Gastrocnemius medialis (tissue), 4 donors: ENCODE data around the gene NGFR. TPM values are rescaled to one million over a fixed set of nuclear protein-coding genes. Genes with fewer than 3 reads are reported as not detected.

Experiments
- ATAC-seq, 2 donors: fragments of 150-250 bp; one replicate each; pipeline ENCODE4 v1.9.1; 2016
- DNase-seq, 2 donors: peaks; one replicate each; pipeline ENCODE4 v3.0.0-alpha.2; 2019
- H3K27ac ChIP-seq, 4 donors: fragments of 200-600 bp; sonication (generic); 1 replicate in 1 of 4; 2 replicates in 3 of 4; pipeline ENCODE4 v1.5.1; 2016 to 2018; ENCODE audit warnings: mild to moderate bottlenecking in 2 of 4, moderate library complexity in 1 of 4
- H3K27me3 ChIP-seq, 3 donors: fragments of 200-600 bp; sonication (generic) in 2 of 3; 1 replicate in 1 of 3; 2 replicates in 2 of 3; pipeline versions ENCODE4 v1.5.1 to v1.6.0; 2016 to 2019; ENCODE audit warnings: mild to moderate bottlenecking in 1 of 3, moderate library complexity in 1 of 3
- H3K36me3 ChIP-seq, 2 donors: fragments of 200-600 bp; sonication (generic) in 1 of 2; one replicate each; pipeline ENCODE4 v1.5.1; 2017 to 2018
- H3K4me1 ChIP-seq, 2 donors: fragments of 200-600 bp; sonication (generic) in 1 of 2; one replicate each; pipeline ENCODE4 v1.5.1; 2016 to 2017; ENCODE audit warnings: mild to moderate bottlenecking in 2 of 2
- H3K4me3 ChIP-seq, 4 donors: fragments of 200-600 bp; sonication (generic) in 3 of 4; 1 replicate in 1 of 4; 2 replicates in 3 of 4; pipeline ENCODE4 v1.5.1; 2016 to 2019; ENCODE audit warnings: mild to moderate bottlenecking in 2 of 4
- H3K9me3 ChIP-seq, 3 donors: fragments of 200-600 bp; sonication (generic) in 2 of 3; 1 replicate in 1 of 3; 2 replicates in 2 of 3; pipeline ENCODE4 v1.5.1; 2016 to 2019
- POLR2A ChIP-seq, 2 donors: fragments of 450-650 bp; IDR thresholded peaks; one replicate each; pipeline ENCODE4 v1.6.1; 2017; ENCODE audit warnings: antibody characterized with exemption in 2 of 2, mild to moderate bottlenecking in 2 of 2, moderate library complexity in 2 of 2
- in situ Hi-C, 4 donors: fragments of 200-750 bp; cut with MboI; loops; one replicate each; pipeline versions ENCODE4 v1.15.0 to v1.8.0; 2017; ENCODE audit warnings: low sequenced_read_pairs in 4 of 4
- intact Hi-C: fragments of 100-400 bp; cut with DNase I; formaldehyde crosslinking; loops from one replicate; pipeline ENCODE4 v1.15.1; 2023; ENCODE audit warnings: low total_unique reads
- total RNA-seq, 4 donors: library from RNA; depleted of rRNA; stranded (reverse); fragments of >200 nt; gene quantifications; one replicate each; pipeline versions ENCODE4 v1.1.0 to v1.2.3, GENCODE V29; 2016
- TF ChIP-seq, protein P1 (sequence below), 5 experiments: fragments of 450-650 bp in 3 of 5; fragments of 200-600 bp in 2 of 5; sonication (generic) in 2 of 5; IDR thresholded peaks in 4 of 5; conservative IDR thresholded peaks in 1 of 5; 1 replicate in 4 of 5; 2 replicates in 1 of 5; pipeline ENCODE4 v1.5.1; 2016 to 2019; ENCODE audit warnings: antibody characterized with exemption in 5 of 5, mild to moderate bottlenecking in 3 of 5, moderate library complexity in 3 of 5

NGFR gene
- total RNA-seq, 4 donors from 2014 or later, result 0.41 to 3.2 (median 1.0) TPM; not detected in 1

DNA sequence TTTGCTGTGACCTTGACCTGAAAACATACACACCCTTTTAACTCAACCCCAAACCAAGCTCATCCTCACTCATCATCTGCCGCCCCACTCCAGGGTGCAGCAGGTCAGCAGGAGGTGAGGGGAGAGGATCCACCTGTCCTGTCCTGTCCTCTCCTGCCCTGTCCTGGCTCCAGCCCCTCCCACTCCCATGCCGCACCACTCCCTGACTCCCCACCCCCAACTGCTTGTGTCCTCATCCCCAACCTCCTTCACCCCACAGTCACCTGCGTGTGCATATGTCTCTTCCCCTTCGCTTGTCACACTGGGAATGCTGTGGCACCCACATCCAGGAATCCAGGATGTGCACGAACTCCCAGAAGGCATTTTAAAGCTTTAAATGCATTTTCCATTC, 15.6 kb downstream of the NGFR start:
- Histone ChIP-seq H3K36me3 (no peaks in the 10 kb centered on the region), H3K4me1 (peaks cover 12 to 13% of the 10 kb centered on the region in 2 donors)
- intact Hi-C loops, result no loop called here

DNA sequence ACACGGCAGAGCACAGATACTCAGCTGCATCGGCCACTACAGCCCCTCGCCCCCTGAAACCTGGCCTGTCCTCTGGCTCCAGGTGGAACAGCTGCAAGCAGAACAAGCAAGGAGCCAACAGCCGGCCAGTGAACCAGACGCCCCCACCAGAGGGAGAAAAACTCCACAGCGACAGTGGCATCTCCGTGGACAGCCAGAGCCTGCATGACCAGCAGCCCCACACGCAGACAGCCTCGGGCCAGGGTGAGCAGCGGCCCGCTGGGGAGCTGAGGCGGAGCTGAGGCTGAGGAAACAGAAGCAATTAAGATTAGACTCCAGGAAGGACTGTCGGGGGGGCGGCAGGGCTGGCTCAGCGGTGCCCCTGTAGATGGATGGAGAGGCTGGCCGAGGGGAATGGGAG, 16.7 kb downstream of the NGFR start:
- ATAC-seq, result no peak
- in situ Hi-C loops, result no loop called here
- Histone ChIP-seq H3K9me3 (no peaks in the 10 kb centered on the region), H3K27ac (no peak overlapping the region), H3K4me3 (no peak overlapping the region), H3K27me3 (no peaks in the 10 kb centered on the region), H3K4me1 (peaks cover 18 to 19% of the 10 kb centered on the region in 2 donors), H3K36me3 (no peaks in the 10 kb centered on the region)
- DNase-seq, result no peak
- intact Hi-C loops, result no loop called here
- TF ChIP-seq, protein P1, sequence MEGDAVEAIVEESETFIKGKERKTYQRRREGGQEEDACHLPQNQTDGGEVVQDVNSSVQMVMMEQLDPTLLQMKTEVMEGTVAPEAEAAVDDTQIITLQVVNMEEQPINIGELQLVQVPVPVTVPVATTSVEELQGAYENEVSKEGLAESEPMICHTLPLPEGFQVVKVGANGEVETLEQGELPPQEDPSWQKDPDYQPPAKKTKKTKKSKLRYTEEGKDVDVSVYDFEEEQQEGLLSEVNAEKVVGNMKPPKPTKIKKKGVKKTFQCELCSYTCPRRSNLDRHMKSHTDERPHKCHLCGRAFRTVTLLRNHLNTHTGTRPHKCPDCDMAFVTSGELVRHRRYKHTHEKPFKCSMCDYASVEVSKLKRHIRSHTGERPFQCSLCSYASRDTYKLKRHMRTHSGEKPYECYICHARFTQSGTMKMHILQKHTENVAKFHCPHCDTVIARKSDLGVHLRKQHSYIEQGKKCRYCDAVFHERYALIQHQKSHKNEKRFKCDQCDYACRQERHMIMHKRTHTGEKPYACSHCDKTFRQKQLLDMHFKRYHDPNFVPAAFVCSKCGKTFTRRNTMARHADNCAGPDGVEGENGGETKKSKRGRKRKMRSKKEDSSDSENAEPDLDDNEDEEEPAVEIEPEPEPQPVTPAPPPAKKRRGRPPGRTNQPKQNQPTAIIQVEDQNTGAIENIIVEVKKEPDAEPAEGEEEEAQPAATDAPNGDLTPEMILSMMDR (IDR thresholded peaks at IDR 0.05 in 4 of 5, conservative IDR thresholded peaks at IDR 0.05 in 1 of 5), result no peak
- no peak for TF ChIP-seq POLR2A (IDR thresholded peaks at IDR 0.05)

More for the DNA sequence above, 15.6 kb downstream of the NGFR start:
- TF ChIP-seq, protein P1 (IDR thresholded peaks at IDR 0.05 in 4 of 5, conservative IDR thresholded peaks at IDR 0.05 in 1 of 5), result no peak
- no peak for TF ChIP-seq POLR2A (IDR thresholded peaks at IDR 0.05)
- Histone ChIP-seq H3K27me3 (no peaks in the 10 kb centered on the region), H3K4me3 (no peak overlapping the region), H3K27ac (no peak overlapping the region), H3K9me3 (no peaks in the 10 kb centered on the region)
- in situ Hi-C loops, result no loop called here
- DNase-seq (no peak), ATAC-seq (no peak)

DNA sequence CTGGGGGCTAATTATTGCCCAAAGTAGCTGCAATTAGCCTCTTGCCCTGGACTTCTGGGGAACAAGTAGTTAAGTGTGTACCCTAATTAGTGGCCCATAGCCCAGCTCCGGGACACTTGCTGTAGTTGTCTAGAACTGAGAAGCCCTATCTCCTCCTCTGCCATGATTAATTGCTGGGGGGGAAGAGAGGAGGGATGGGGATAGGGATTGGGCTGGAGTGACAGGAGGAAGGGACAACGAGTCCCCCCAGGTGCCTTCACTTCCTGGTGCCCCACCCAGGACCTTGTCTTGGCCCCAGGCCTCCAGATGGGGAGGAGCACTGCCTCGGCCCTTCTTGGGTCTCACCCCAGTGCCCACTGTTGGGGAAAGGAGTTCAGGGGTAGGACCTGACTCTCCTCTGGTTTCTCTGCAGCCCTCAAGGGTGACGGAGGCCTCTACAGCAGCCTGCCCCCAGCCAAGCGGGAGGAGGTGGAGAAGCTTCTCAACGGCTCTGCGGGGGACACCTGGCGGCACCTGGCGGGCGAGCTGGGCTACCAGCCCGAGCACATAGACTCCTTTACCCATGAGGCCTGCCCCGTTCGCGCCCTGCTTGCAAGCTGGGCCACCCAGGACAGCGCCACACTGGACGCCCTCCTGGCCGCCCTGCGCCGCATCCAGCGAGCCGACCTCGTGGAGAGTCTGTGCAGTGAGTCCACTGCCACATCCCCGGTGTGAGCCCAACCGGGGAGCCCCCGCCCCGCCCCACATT, 17.4 kb downstream of the NGFR start:
- Histone ChIP-seq H3K9me3 (no peaks in the 10 kb centered on the region), H3K36me3 (no peaks in the 10 kb centered on the region), H3K27ac (no peak overlapping the region), H3K4me3 (no peak overlapping the region), H3K27me3 (no peaks in the 10 kb centered on the region), H3K4me1 (peaks cover 18 to 19% of the 10 kb centered on the region in 2 donors)
- in situ Hi-C loops, result no loop called here
- intact Hi-C loops, result no loop called here
- DNase-seq (no peak), ATAC-seq (no peak)
- no peak for TF ChIP-seq POLR2A (IDR thresholded peaks at IDR 0.05)
- TF ChIP-seq, protein P1 (IDR thresholded peaks at IDR 0.05 in 4 of 5, conservative IDR thresholded peaks at IDR 0.05 in 1 of 5), result no peak

DNA sequence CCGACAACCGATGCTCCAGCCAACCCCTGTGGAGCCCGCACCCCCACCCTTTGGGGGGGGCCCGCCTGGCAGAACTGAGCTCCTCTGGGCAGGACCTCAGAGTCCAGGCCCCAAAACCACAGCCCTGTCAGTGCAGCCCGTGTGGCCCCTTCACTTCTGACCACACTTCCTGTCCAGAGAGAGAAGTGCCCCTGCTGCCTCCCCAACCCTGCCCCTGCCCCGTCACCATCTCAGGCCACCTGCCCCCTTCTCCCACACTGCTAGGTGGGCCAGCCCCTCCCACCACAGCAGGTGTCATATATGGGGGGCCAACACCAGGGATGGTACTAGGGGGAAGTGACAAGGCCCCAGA, 17.9 kb downstream of the NGFR start:
- no peak for ATAC-seq
- intact Hi-C loops, result no loop called here

More for the DNA sequence above, 17.9 kb downstream of the NGFR start:
- no peak overlapping the region for H3K27ac ChIP-seq
- DNase-seq, result no peak
- H3K4me3 ChIP-seq, result no peak overlapping the region
- in situ Hi-C loops, result no loop called here
- TF ChIP-seq POLR2A (IDR thresholded peaks at IDR 0.05), result no peak
- TF ChIP-seq, protein P1 (IDR thresholded peaks at IDR 0.05 in 4 of 5, conservative IDR thresholded peaks at IDR 0.05 in 1 of 5), result no peak
- no peaks in the 10 kb centered on the region for H3K9me3 ChIP-seq
- H3K27me3 ChIP-seq, result no peaks in the 10 kb centered on the region
- no peaks in the 10 kb centered on the region for H3K36me3 ChIP-seq
- peaks cover 18 to 19% of the 10 kb centered on the region in 2 donors for H3K4me1 ChIP-seq
